GM12878 (cell line): Measurements from ENCODE around the gene PLEKHM3. TPM values are rescaled to one million over a fixed set of nuclear protein-coding genes. Genes with fewer than 3 reads are reported as not detected.

Experiments
- ATAC-seq: fragments of 200-7000 bp; cut with Tn5 transposase; 3 replicates; pipeline ENCODE4 v1.9.1; 2020; ENCODE audit warnings: mild to moderate bottlenecking, moderate library complexity
- BruUV-seq: library from RNA; stranded (reverse); fragments of 400-500 nt; replicated peaks from 2 replicates; lab custom pipeline; 2021; lab: Mats Ljungman, UMichigan
- CTCF ChIA-PET: fragments of 300-600 bp; sonication (Branson Sonifier 250); formaldehyde crosslinking; extraction: SDS; loops from one replicate; lab custom pipeline; 2021; ENCODE audit warnings: inconsistent platforms; lab: Yijun Ruan, JAX
- POLR2A ChIA-PET: fragments of 350-600 bp; formaldehyde crosslinking; extraction: SDS; loops from one replicate; lab custom pipeline; 2021; ENCODE audit warnings: inconsistent platforms; lab: Charles Lee
- RAD21 ChIA-PET: fragments of 300-600 bp; sonication (Branson Sonifier 250); formaldehyde crosslinking; loops from one replicate; lab custom pipeline; 2023; ENCODE audit warnings: antibody characterized with exemption; ENCODE audit not compliant: unreplicated experiment; lab: Charles Lee
- SMC1A ChIA-PET: fragments of 300-600 bp; sonication (Branson Sonifier 250); formaldehyde crosslinking; loops from one replicate; lab custom pipeline; 2023; ENCODE audit not compliant: unreplicated experiment, uncharacterized antibody; lab: Charles Lee
- DNase-seq: peaks from one replicate; pipeline ENCODE4 v3.0.0-alpha.2; 2011; ENCODE audit warnings: low read depth, low spot score
- FAIRE-seq: peaks from 3 replicates; lab custom pipeline; 2011; peaks lifted over from hg19 to GRCh38; lab: Jason Lieb, UNC
- H2AFZ ChIP-seq: 2 replicates; pipeline ENCODE4 v1.6.0; 2011; ENCODE audit warnings: low read depth, low read length, control low read depth; ENCODE audit not compliant: control insufficient read depth
- H3K27ac ChIP-seq: 2 replicates; pipeline ENCODE4 v1.5.1; 2011; ENCODE audit warnings: control low read depth; ENCODE audit not compliant: control insufficient read depth, insufficient read depth
- H3K27me3 ChIP-seq, 2 experiments: replicated peaks in 1 of 2; 2 replicates each; pipeline versions ENCODE4 v1.6.0 to v1.6.1; 2011; ENCODE audit warnings: low read length in 1 of 2; ENCODE audit not compliant: control insufficient read depth in 2 of 2, insufficient read depth in 2 of 2
- H3K36me3 ChIP-seq, 2 experiments: 2 replicates each; pipeline ENCODE4 v1.5.1; 2011; ENCODE audit warnings: low read length in 1 of 2; ENCODE audit not compliant: control insufficient read depth in 2 of 2, insufficient read depth in 2 of 2
- H3K4me1 ChIP-seq: 2 replicates; pipeline ENCODE4 v1.6.1; 2011; ENCODE audit warnings: mild to moderate bottlenecking, low read length, moderate library complexity, mixed read lengths; ENCODE audit not compliant: control insufficient read depth, insufficient read depth
- H3K4me2 ChIP-seq: 2 replicates; pipeline ENCODE4 v1.6.0; 2011; ENCODE audit warnings: control low read depth; ENCODE audit not compliant: control insufficient read depth, insufficient read depth
- H3K4me3 ChIP-seq: fragments of 200-600 bp; sonication (generic); 2 replicates; pipeline ENCODE4 v1.5.1; 2016
- H3K79me2 ChIP-seq: 2 replicates; pipeline ENCODE4 v1.6.0; 2011; ENCODE audit warnings: low read length; ENCODE audit not compliant: control insufficient read depth, insufficient read depth
- H3K9ac ChIP-seq: 2 replicates; pipeline ENCODE4 v1.8.0; 2011; ENCODE audit warnings: low read length, control low read depth, mixed read lengths; ENCODE audit not compliant: control insufficient read depth, insufficient read depth
- H3K9me3 ChIP-seq: replicated peaks from 3 replicates; pipeline ENCODE4 v1.5.1; 2011; ENCODE audit warnings: mild to moderate bottlenecking, low read length; ENCODE audit not compliant: control insufficient read depth, insufficient read depth
- H4K20me1 ChIP-seq: 2 replicates; pipeline ENCODE4 v1.6.0; 2011; ENCODE audit not compliant: control insufficient read depth, insufficient read depth
- BCL11A ChIP-seq: IDR thresholded peaks from 2 replicates; pipeline ENCODE4 v1.6.1; 2011; ENCODE audit warnings: low read depth, low read length
- BHLHE40 ChIP-seq, 2 experiments: fragments of 450-650 bp in 1 of 2; IDR thresholded peaks; 2 replicates each; pipeline ENCODE4 v1.6.1; 2011 to 2017; ENCODE audit warnings: low read depth in 2 of 2, borderline replicate concordance in 1 of 2, improper control_type of control experiment in 1 of 2, low read length in 1 of 2, mild to moderate bottlenecking in 1 of 2
- GATAD2B ChIP-seq: fragments of 450-650 bp; conservative IDR thresholded peaks from 2 replicates; pipeline ENCODE4 v1.6.1; 2017; ENCODE audit warnings: low read depth, mild to moderate bottlenecking, moderate library complexity
- MEF2A ChIP-seq: IDR thresholded peaks from 2 replicates; pipeline ENCODE4 v1.6.1; 2011; ENCODE audit warnings: low read depth, mild to moderate bottlenecking, low read length, moderate library complexity; ENCODE audit not compliant: insufficient read depth
- MTA3 ChIP-seq: IDR thresholded peaks from 2 replicates; pipeline ENCODE4 v1.6.1; 2012; ENCODE audit warnings: low read length, inconsistent platforms, borderline replicate concordance
- SKIL ChIP-seq: fragments of 450-650 bp; IDR thresholded peaks from 2 replicates; pipeline ENCODE4 v1.6.1; 2017; ENCODE audit warnings: mild to moderate bottlenecking, low read depth, inconsistent platforms; ENCODE audit not compliant: poor library complexity, severe bottlenecking
- TAF1 ChIP-seq: IDR thresholded peaks from 2 replicates; pipeline ENCODE4 v1.6.1; 2011; ENCODE audit warnings: mild to moderate bottlenecking, low read depth, low read length, borderline replicate concordance
- ZNF592 ChIP-seq: fragments of 450-650 bp; IDR thresholded peaks from 2 replicates; pipeline ENCODE4 v1.6.1; 2017; ENCODE audit warnings: mild to moderate bottlenecking, moderate library complexity
- WGBS: methylation state at CpG from one replicate; pipeline ENCODE4 v1.1.6; 2016; ENCODE audit warnings: low lambda C conversion rate; ENCODE audit not compliant: insufficient replicate concordance, insufficient coverage; ENCODE audit errors: missing lambda C conversion rate; 5-methylcytosine and 5-hydroxymethylcytosine counted together
- in situ Hi-C: fragments of 300-500 bp; cut with MboI; formaldehyde crosslinking; loops from 9 replicates; pipeline ENCODE4 v1.14.3; 2018; ENCODE audit warnings: mixed read lengths
- intact Hi-C: fragments of 100-400 bp; cut with micrococcal nuclease; formaldehyde crosslinking; loops from one replicate; pipeline ENCODE4 v1.14.2; 2022; ENCODE audit not compliant: unreplicated experiment
- polyA plus RNA-seq, 11 experiments: library from polyadenylated mRNA; depleted of rRNA in 4 of 11; unstranded in 6 of 11; stranded (reverse) in 5 of 11; fragments of >200 nt; fragmentation: Nextera tagmentation in 4 of 11; fragmentation: Illumina TruSeq in 1 of 11; extraction: Ambion mirVana in 4 of 11; extraction: Trizol in 1 of 11; gene quantifications; 1 replicate in 1 of 11; 2 replicates in 10 of 11; pipeline versions ENCODE4 v1.2.1 to v1.2.3, GENCODE V29; 2011 to 2016; ENCODE audit warnings: inconsistent platforms in 2 of 11, missing spikeins in 2 of 11, low read depth in 1 of 11
- total RNA-seq, 4 experiments: library from RNA; depleted of rRNA in 3 of 4; stranded (reverse); fragments of >200 nt in 3 of 4; fragmentation: Illumina TruSeq in 1 of 4; extraction: Trizol in 1 of 4; gene quantifications; 2 replicates each; pipeline versions ENCODE4 v1.2.1 to v1.2.3, GENCODE V29; 2013 to 2021

PLEKHM3 gene
- total and polyA plus RNA-seq, 10 of the 15 experiments (the other 5 are each of a cell fraction or from before 2014, with no cell fraction given), result 1.4 to 5.6 (median 3.0) TPM

- ChIA-PET RAD21 (interaction anchor here (0.7 kb wide), 1 partner anchor 37 kb away, joined by 3 read pairs; no protein-coding TSS in a partner anchor), POLR2A (interaction anchor here (1.3 kb wide), 1 partner anchor 19 kb away, joined by 3 read pairs; no protein-coding TSS in a partner anchor), CTCF (interaction anchor here (0.6 to 1.2 kb wide), 3 partner anchors 20 to 308 kb away, joined by 3 read pairs; partner anchors contain the start of gene METTL21A), SMC1A (interaction anchor here (0.5 to 3.2 kb wide), 6 partner anchors 8 to 93 kb away, joined by 3 to 14 read pairs (median 4); no protein-coding TSS in a partner anchor)
- Histone ChIP-seq H3K79me2 (no peaks in the 10 kb centered on the region), H3K4me3 (no peak overlapping the region), H3K4me2 (no peak overlapping the region), H3K36me3 (no peaks in the 10 kb centered on the region), H2AFZ (no peak overlapping the region), H3K9ac (no peak overlapping the region), H3K9me3 (no peaks in the 10 kb centered on the region), H3K27me3 (no peaks in the 10 kb centered on the region), H4K20me1 (no peaks in the 10 kb centered on the region), H3K27ac (no peak overlapping the region), H3K4me1 (no peaks in the 10 kb centered on the region)
- no peak for TF ChIP-seq TAF1
- no peak for TF ChIP-seq BHLHE40 (IDR thresholded peaks at IDR 0.05; ENCODE audit: borderline replicate concordance in 1 of 2, low read depth in 2 of 2, low read length in 1 of 2)
- TF ChIP-seq MTA3, result no peak
- no peak for TF ChIP-seq BCL11A
- no peak for TF ChIP-seq GATAD2B
- no peak for TF ChIP-seq MEF2A
- TF ChIP-seq ZNF592, result no peak
- TF ChIP-seq SKIL, result no peak
- in situ Hi-C loops (no loop called here), intact Hi-C loops (no loop called here)
- FAIRE-seq (no peak), ATAC-seq (no peak), DNase-seq (no peak)
- no TSS peak for BruUV-seq
- WGBS, result 96% methylated on average over 9 of the region's 9 CpGs
These were observed 91.8 kb downstream of the PLEKHM3 start for GRCh38 chr2:207933396-207934065.
